Esophagus muscularis mucosa (tissue), 4 donors: Measurements from ENCODE around the gene CEMP1.

ENCODE experiments used
- EP300 ChIP-seq: sonication (generic); formaldehyde crosslinking; IDR thresholded peaks from one replicate; pipeline ENCODE4 v1.6.1; 2017; ENCODE audit warnings: antibody characterized with exemption
- POLR2A ChIP-seq: fragments of 450-650 bp; IDR thresholded peaks from one replicate; pipeline ENCODE4 v1.6.1; 2017; ENCODE audit warnings: antibody characterized with exemption, moderate library complexity, mild to moderate bottlenecking, low read depth
- POLR2AphosphoS5 ChIP-seq, 2 donors: sonication (generic); formaldehyde crosslinking; IDR thresholded peaks; one replicate each; pipeline ENCODE4 v1.6.1; 2017; ENCODE audit warnings: antibody characterized with exemption in 2 of 2
- TF ChIP-seq, protein P1 (sequence below), 3 experiments: fragments of 200-600 bp in 2 of 3; fragments of 450-650 bp in 1 of 3; sonication (generic) in 2 of 3; IDR thresholded peaks; one replicate each; pipeline ENCODE4 v1.5.1; 2017 to 2019; ENCODE audit warnings: antibody characterized with exemption in 3 of 3, mild to moderate bottlenecking in 2 of 3, moderate library complexity in 1 of 3

DNA sequence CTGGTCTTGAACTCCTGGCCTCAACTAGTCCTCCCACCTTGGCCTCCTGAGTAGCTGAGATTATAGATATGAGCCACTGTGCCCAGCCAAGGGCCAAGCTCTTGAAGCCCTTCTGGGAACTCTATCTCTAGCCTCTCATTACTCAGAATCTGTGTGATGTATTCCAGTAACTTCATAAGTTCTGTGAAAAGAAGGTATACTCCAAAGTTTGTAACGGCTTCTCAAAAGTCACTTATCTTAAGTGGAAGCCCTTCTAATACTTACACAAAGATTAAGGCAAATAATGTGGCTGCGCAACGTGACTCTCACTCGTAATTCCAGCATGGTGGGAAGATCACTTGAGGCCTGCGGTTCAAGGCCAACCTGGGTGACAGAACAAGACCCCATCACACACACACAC lies 36.6 kb downstream of the CEMP1 start:
- no peak for TF ChIP-seq POLR2AphosphoS5 (IDR thresholded peaks at IDR 0.05)
- TF ChIP-seq EP300: no peak
- TF ChIP-seq, protein P1, sequence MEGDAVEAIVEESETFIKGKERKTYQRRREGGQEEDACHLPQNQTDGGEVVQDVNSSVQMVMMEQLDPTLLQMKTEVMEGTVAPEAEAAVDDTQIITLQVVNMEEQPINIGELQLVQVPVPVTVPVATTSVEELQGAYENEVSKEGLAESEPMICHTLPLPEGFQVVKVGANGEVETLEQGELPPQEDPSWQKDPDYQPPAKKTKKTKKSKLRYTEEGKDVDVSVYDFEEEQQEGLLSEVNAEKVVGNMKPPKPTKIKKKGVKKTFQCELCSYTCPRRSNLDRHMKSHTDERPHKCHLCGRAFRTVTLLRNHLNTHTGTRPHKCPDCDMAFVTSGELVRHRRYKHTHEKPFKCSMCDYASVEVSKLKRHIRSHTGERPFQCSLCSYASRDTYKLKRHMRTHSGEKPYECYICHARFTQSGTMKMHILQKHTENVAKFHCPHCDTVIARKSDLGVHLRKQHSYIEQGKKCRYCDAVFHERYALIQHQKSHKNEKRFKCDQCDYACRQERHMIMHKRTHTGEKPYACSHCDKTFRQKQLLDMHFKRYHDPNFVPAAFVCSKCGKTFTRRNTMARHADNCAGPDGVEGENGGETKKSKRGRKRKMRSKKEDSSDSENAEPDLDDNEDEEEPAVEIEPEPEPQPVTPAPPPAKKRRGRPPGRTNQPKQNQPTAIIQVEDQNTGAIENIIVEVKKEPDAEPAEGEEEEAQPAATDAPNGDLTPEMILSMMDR (IDR thresholded peaks at IDR 0.05): no peak
- no peak for TF ChIP-seq POLR2A
